Astrocyte of the cerebellum (primary cell): ENCODE data around the gene ISCA2.
A peak's percentile ranks its signal among the peaks of the same experiment; 100 is the strongest.

ENCODE experiments used
- DNase-seq: peaks from one replicate; pipeline ENCODE4 v3.0.0-alpha.2; 2011; ENCODE audit warnings: low read depth
- H3K4me3 ChIP-seq: 2 replicates; pipeline ENCODE4 v1.5.1; 2011; ENCODE audit warnings: mild to moderate bottlenecking, low read depth, low read length, moderate library complexity
- CTCF ChIP-seq: IDR thresholded peaks from 2 replicates; pipeline ENCODE4 v1.5.1; 2012; ENCODE audit warnings: low read length, low read depth, moderate library complexity, mild to moderate bottlenecking; ENCODE audit errors: missing control alignments
- in situ Hi-C: cut with HindIII; loops from 2 replicates; pipeline ENCODE4 v1.10.0; 2017; ENCODE audit warnings: low sequenced_read_pairs

ISCA2 gene

GRCh38 chr14:74510223-74510931, 16.8 kb downstream of the ISCA2 start:
- no peak for TF ChIP-seq CTCF
- no peak for DNase-seq
- in situ Hi-C loops: no loop called here
- no peak overlapping the region for H3K4me3 ChIP-seq

- in situ Hi-C loops: no loop called here
- no peak overlapping the region for H3K4me3 ChIP-seq
- no peak for DNase-seq
- TF ChIP-seq CTCF: no peak
These were observed 17.4 kb downstream of the ISCA2 start for GRCh38 chr14:74510959-74511409.

- no peak for DNase-seq
- TF ChIP-seq CTCF: no peak
- in situ Hi-C loops: no loop called here
- H3K4me3 ChIP-seq: no peak overlapping the region
These were observed 18.6 kb downstream of the ISCA2 start for GRCh38 chr14:74511966-74512830.

GRCh38 chr14:74514471-74514941, 20.9 kb downstream of the ISCA2 start:
- TF ChIP-seq CTCF: no peak
- peak; percentile 97 for DNase-seq
- no peak overlapping the region for H3K4me3 ChIP-seq
- in situ Hi-C loops: no loop called here

GRCh38 chr14:74515891-74516412, 22.4 kb downstream of the ISCA2 start:
- no peak for DNase-seq
- TF ChIP-seq CTCF: no peak
- in situ Hi-C loops: loop anchor here (5.0 kb wide), 1 partner anchor 46 kb away; no protein-coding TSS in a partner anchor
- H3K4me3 ChIP-seq: no peak overlapping the region

- H3K4me3 ChIP-seq: no peak overlapping the region
- TF ChIP-seq CTCF: no peak
- no peak for DNase-seq
- in situ Hi-C loops: loop anchor here (5.0 kb wide), 1 partner anchor 46 kb away; no protein-coding TSS in a partner anchor
These were observed 23.0 kb downstream of the ISCA2 start for GRCh38 chr14:74516451-74517160.
